GM12878 (cell line): Measurements from ENCODE around the gene COL20A1. TPM values are rescaled to one million over a fixed set of nuclear protein-coding genes. Genes with fewer than 3 reads are reported as not detected.

ENCODE experiments used
- ATAC-seq: fragments of 200-7000 bp; cut with Tn5 transposase; 3 replicates; pipeline ENCODE4 v1.9.1; 2020; ENCODE audit warnings: mild to moderate bottlenecking, moderate library complexity
- BruUV-seq: library from RNA; stranded (reverse); fragments of 400-500 nt; replicated peaks from 2 replicates; lab custom pipeline; 2021; lab: Mats Ljungman, UMichigan
- CTCF ChIA-PET: fragments of 300-600 bp; sonication (Branson Sonifier 250); formaldehyde crosslinking; extraction: SDS; loops from one replicate; lab custom pipeline; 2021; ENCODE audit warnings: inconsistent platforms; lab: Yijun Ruan, JAX
- POLR2A ChIA-PET: fragments of 350-600 bp; formaldehyde crosslinking; extraction: SDS; loops from one replicate; lab custom pipeline; 2021; ENCODE audit warnings: inconsistent platforms; lab: Charles Lee
- RAD21 ChIA-PET: fragments of 300-600 bp; sonication (Branson Sonifier 250); formaldehyde crosslinking; loops from one replicate; lab custom pipeline; 2023; ENCODE audit warnings: antibody characterized with exemption; ENCODE audit not compliant: unreplicated experiment; lab: Charles Lee
- SMC1A ChIA-PET: fragments of 300-600 bp; sonication (Branson Sonifier 250); formaldehyde crosslinking; loops from one replicate; lab custom pipeline; 2023; ENCODE audit not compliant: unreplicated experiment, uncharacterized antibody; lab: Charles Lee
- DNase-seq: peaks from one replicate; pipeline ENCODE4 v3.0.0-alpha.2; 2011; ENCODE audit warnings: low read depth, low spot score
- FAIRE-seq: peaks from 3 replicates; lab custom pipeline; 2011; peaks lifted over from hg19 to GRCh38; lab: Jason Lieb, UNC
- H2AFZ ChIP-seq: 2 replicates; pipeline ENCODE4 v1.6.0; 2011; ENCODE audit warnings: low read depth, low read length, control low read depth; ENCODE audit not compliant: control insufficient read depth
- H3K27ac ChIP-seq: 2 replicates; pipeline ENCODE4 v1.5.1; 2011; ENCODE audit warnings: control low read depth; ENCODE audit not compliant: control insufficient read depth, insufficient read depth
- H3K27me3 ChIP-seq, 2 experiments: replicated peaks in 1 of 2; 2 replicates each; pipeline versions ENCODE4 v1.6.0 to v1.6.1; 2011; ENCODE audit warnings: low read length in 1 of 2; ENCODE audit not compliant: control insufficient read depth in 2 of 2, insufficient read depth in 2 of 2
- H3K36me3 ChIP-seq, 2 experiments: 2 replicates each; pipeline ENCODE4 v1.5.1; 2011; ENCODE audit warnings: low read length in 1 of 2; ENCODE audit not compliant: control insufficient read depth in 2 of 2, insufficient read depth in 2 of 2
- H3K4me1 ChIP-seq: 2 replicates; pipeline ENCODE4 v1.6.1; 2011; ENCODE audit warnings: mild to moderate bottlenecking, low read length, moderate library complexity, mixed read lengths; ENCODE audit not compliant: control insufficient read depth, insufficient read depth
- H3K4me2 ChIP-seq: 2 replicates; pipeline ENCODE4 v1.6.0; 2011; ENCODE audit warnings: control low read depth; ENCODE audit not compliant: control insufficient read depth, insufficient read depth
- H3K4me3 ChIP-seq: fragments of 200-600 bp; sonication (generic); 2 replicates; pipeline ENCODE4 v1.5.1; 2016
- H3K79me2 ChIP-seq: 2 replicates; pipeline ENCODE4 v1.6.0; 2011; ENCODE audit warnings: low read length; ENCODE audit not compliant: control insufficient read depth, insufficient read depth
- H3K9ac ChIP-seq: 2 replicates; pipeline ENCODE4 v1.8.0; 2011; ENCODE audit warnings: low read length, control low read depth, mixed read lengths; ENCODE audit not compliant: control insufficient read depth, insufficient read depth
- H3K9me3 ChIP-seq: replicated peaks from 3 replicates; pipeline ENCODE4 v1.5.1; 2011; ENCODE audit warnings: mild to moderate bottlenecking, low read length; ENCODE audit not compliant: control insufficient read depth, insufficient read depth
- H4K20me1 ChIP-seq: 2 replicates; pipeline ENCODE4 v1.6.0; 2011; ENCODE audit not compliant: control insufficient read depth, insufficient read depth
- CBFB ChIP-seq: IDR thresholded peaks from 2 replicates; pipeline ENCODE4 v1.6.1; 2016; ENCODE audit warnings: antibody characterized with exemption, low read depth
- CBX5 ChIP-seq: sonication (generic); IDR thresholded peaks from 2 replicates; pipeline ENCODE4 v1.6.1; 2016; ENCODE audit warnings: low read depth, moderate library complexity, mild to moderate bottlenecking, inconsistent platforms
- CUX1 ChIP-seq: IDR thresholded peaks from 2 replicates; pipeline ENCODE4 v1.6.1; 2012; ENCODE audit warnings: improper control_type of control experiment, low read depth, low read length; ENCODE audit not compliant: insufficient replicate concordance
- GABPA ChIP-seq: IDR thresholded peaks from 2 replicates; pipeline ENCODE4 v1.6.1; 2014; ENCODE audit warnings: antibody characterized with exemption, low read depth, mild to moderate bottlenecking, inconsistent platforms
- NRF1 ChIP-seq: conservative IDR thresholded peaks from 2 replicates; pipeline ENCODE4 v1.6.1; 2011; ENCODE audit warnings: mild to moderate bottlenecking, low read depth, low read length, improper control_type of control experiment
- PAX5 ChIP-seq: IDR thresholded peaks from 2 replicates; pipeline ENCODE4 v1.6.1; 2011; ENCODE audit warnings: low read depth, low read length, borderline replicate concordance
- PKNOX1 ChIP-seq: fragments of 450-650 bp; IDR thresholded peaks from 2 replicates; pipeline ENCODE4 v1.6.1; 2016; ENCODE audit warnings: mild to moderate bottlenecking
- REST ChIP-seq: IDR thresholded peaks from 2 replicates; pipeline ENCODE4 v1.6.1; 2012; ENCODE audit warnings: mild to moderate bottlenecking, low read depth, low read length
- ZBTB11 ChIP-seq: fragments of 450-650 bp; formaldehyde crosslinking; IDR thresholded peaks from 2 replicates; pipeline ENCODE4 v1.5.0; 2022; ENCODE audit warnings: mild to moderate bottlenecking, missing genetic modification characterization
- WGBS: methylation state at CpG from one replicate; pipeline ENCODE4 v1.1.6; 2016; ENCODE audit warnings: low lambda C conversion rate; ENCODE audit not compliant: insufficient replicate concordance, insufficient coverage; ENCODE audit errors: missing lambda C conversion rate; 5-methylcytosine and 5-hydroxymethylcytosine counted together
- in situ Hi-C: fragments of 300-500 bp; cut with MboI; formaldehyde crosslinking; loops from 9 replicates; pipeline ENCODE4 v1.14.3; 2018; ENCODE audit warnings: mixed read lengths
- intact Hi-C: fragments of 100-400 bp; cut with micrococcal nuclease; formaldehyde crosslinking; loops from one replicate; pipeline ENCODE4 v1.14.2; 2022; ENCODE audit not compliant: unreplicated experiment
- polyA plus RNA-seq, 11 experiments: library from polyadenylated mRNA; depleted of rRNA in 4 of 11; unstranded in 6 of 11; stranded (reverse) in 5 of 11; fragments of >200 nt; fragmentation: Nextera tagmentation in 4 of 11; fragmentation: Illumina TruSeq in 1 of 11; extraction: Ambion mirVana in 4 of 11; extraction: Trizol in 1 of 11; gene quantifications; 1 replicate in 1 of 11; 2 replicates in 10 of 11; pipeline versions ENCODE4 v1.2.1 to v1.2.3, GENCODE V29; 2011 to 2016; ENCODE audit warnings: inconsistent platforms in 2 of 11, missing spikeins in 2 of 11, low read depth in 1 of 11
- total RNA-seq, 4 experiments: library from RNA; depleted of rRNA in 3 of 4; stranded (reverse); fragments of >200 nt in 3 of 4; fragmentation: Illumina TruSeq in 1 of 4; extraction: Trizol in 1 of 4; gene quantifications; 2 replicates each; pipeline versions ENCODE4 v1.2.1 to v1.2.3, GENCODE V29; 2013 to 2021

Gene COL20A1
- total and polyA plus RNA-seq, 10 of the 15 experiments (the other 5 are each of a cell fraction or from before 2014, with no cell fraction given): not detected

GRCh38 chr20:63325021-63325471 is 32.1 kb downstream of the COL20A1 start:
- Histone ChIP-seq H3K9ac (no peak overlapping the region), H4K20me1 (no peaks in the 10 kb centered on the region), H3K4me3 (no peak overlapping the region), H3K4me2 (no peak overlapping the region), H3K36me3 (no peaks in the 10 kb centered on the region), H3K9me3 (peaks cover 5% of the 10 kb centered on the region; the same call in 1 of the 3 replicates), H3K79me2 (no peaks in the 10 kb centered on the region), H3K27me3 (no peaks in the 10 kb centered on the region), H3K4me1 (peaks cover 6% of the 10 kb centered on the region), H3K27ac (no peak overlapping the region), H2AFZ (no peak overlapping the region)
- BruUV-seq: no TSS peak
- POLR2A ChIA-PET: no interaction called here
- FAIRE-seq: no peak
- DNase-seq: no peak
- SMC1A ChIA-PET: no interaction called here
- intact Hi-C loops (no loop called here), in situ Hi-C loops (no loop called here)
- CTCF ChIA-PET: no interaction called here
- 66% methylated on average over 10 of the region's 10 CpGs for WGBS
- no peak for ATAC-seq
- RAD21 ChIA-PET: no interaction called here
- TF ChIP-seq CUX1 (no peak), PKNOX1 (no peak), ZBTB11 (CRISPR knock-in tag) (no peak), REST (no peak), GABPA (no peak), PAX5 (no peak), NRF1 (no peak), CBX5 (no peak), CBFB (no peak)
